Duodenal mucosa (tissue), 2 donors: ENCODE results near the gene PRKCZ.

Source experiments
- H3K27ac ChIP-seq: one replicate; pipeline ENCODE4 v1.7.0; 2013; ENCODE audit warnings: low read depth, low read length
- H3K27me3 ChIP-seq, 2 donors: one replicate each; pipeline ENCODE4 v1.7.0; 2013; ENCODE audit warnings: low read length in 2 of 2, control low read depth in 1 of 2; ENCODE audit not compliant: insufficient read depth in 2 of 2, control insufficient read depth in 1 of 2
- H3K36me3 ChIP-seq, 2 donors: one replicate each; pipeline ENCODE4 v1.7.0; 2013; ENCODE audit warnings: low read length in 2 of 2, control low read depth in 1 of 2; ENCODE audit not compliant: insufficient read depth in 2 of 2, control insufficient read depth in 1 of 2
- H3K4me1 ChIP-seq, 2 donors: one replicate each; pipeline ENCODE4 v1.7.0; 2013; ENCODE audit warnings: low read length in 2 of 2, control low read depth in 1 of 2; ENCODE audit not compliant: insufficient read depth in 2 of 2, control insufficient read depth in 1 of 2
- H3K4me3 ChIP-seq, 2 donors: one replicate each; pipeline ENCODE4 v1.7.0; 2013; ENCODE audit warnings: low read length in 2 of 2, low read depth in 1 of 2
- H3K9ac ChIP-seq, 2 donors: one replicate each; pipeline ENCODE4 v1.7.0; 2013; ENCODE audit warnings: low read length in 2 of 2, low read depth in 1 of 2
- H3K9me3 ChIP-seq, 2 donors: one replicate each; pipeline ENCODE4 v1.7.0; 2013; ENCODE audit warnings: low read length in 2 of 2, control low read depth in 1 of 2; ENCODE audit not compliant: control insufficient read depth in 1 of 2

Gene PRKCZ

DNA sequence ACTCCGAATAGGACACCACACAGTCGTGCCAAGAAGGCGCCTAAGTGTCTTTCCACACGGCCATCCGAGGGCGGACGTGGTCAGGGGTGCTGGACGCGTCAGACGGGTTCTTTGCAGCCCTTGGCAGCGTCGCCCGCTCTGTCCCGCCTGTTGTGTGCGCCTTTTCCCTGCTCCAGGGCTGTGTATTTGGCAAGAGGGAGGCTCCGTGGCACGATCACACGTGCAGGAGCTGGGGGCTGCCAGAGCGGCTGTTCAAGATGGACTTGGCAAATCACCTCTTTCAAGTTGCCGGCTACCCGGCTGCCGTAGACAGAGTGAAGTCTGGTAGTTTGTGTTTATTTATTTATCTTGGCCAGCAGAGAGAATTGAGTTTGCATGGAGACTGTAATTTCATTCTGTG is 31.9 kb downstream of the PRKCZ start:
- Histone ChIP-seq H3K27me3 (no peaks in the 10 kb centered on the region), H3K27ac (no peak overlapping the region), H3K36me3 (peaks cover 8 to 40% of the 10 kb centered on the region in 2 donors), H3K4me1 (no peaks in the 10 kb centered on the region), H3K4me3 (no peak overlapping the region), H3K9me3 (peaks cover 10 to 11% of the 10 kb centered on the region in 2 donors), H3K9ac (no peak overlapping the region)

DNA sequence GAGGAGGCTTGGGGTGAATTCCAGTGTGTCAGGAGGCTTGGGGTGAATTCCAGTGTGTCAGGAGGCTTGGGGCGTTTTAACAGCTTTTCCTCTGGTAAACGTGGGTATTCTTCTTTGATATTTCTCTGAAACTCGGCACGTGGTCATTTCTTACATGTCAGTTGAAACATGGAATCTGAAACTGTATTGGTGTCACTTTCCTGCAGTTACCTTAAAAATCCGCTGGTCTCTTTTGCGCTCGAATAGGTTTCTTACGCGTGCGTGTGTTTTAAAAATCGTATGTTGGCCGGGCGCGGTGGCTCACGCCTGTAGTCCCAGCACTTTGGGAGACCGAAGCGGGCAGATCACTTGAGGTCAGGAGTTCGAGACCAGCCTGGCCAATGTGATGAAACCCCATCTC is 33.5 kb downstream of the PRKCZ start:
- Histone ChIP-seq H3K36me3 (peaks cover 0 to 37% of the 10 kb centered on the region in 2 donors), H3K4me3 (no peak overlapping the region), H3K9ac (no peak overlapping the region), H3K4me1 (no peaks in the 10 kb centered on the region), H3K27ac (no peak overlapping the region), H3K9me3 (no peaks in the 10 kb centered on the region), H3K27me3 (no peaks in the 10 kb centered on the region)

DNA sequence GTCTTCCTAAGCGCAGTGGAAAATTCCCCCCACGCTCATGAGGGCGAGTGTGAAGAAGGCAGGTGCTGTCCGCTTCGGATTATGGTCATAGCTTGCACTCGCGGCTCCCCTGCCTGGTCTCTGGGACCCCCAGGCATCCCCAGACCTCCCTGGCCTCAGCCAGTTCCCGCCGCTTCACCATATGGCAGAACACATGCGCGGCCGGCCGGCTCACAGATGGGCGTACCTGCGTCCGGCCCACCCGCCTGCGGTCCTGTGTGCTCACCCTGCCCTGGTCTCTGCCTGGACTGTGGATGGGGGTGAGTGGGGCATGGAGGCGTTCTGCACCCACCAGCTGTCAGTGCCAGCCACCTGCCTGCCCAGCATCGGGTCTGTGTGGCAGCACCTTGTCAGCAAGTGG is 34.1 kb downstream of the PRKCZ start:
- no peaks in the 10 kb centered on the region for H3K9me3 ChIP-seq
- peaks cover 0 to 35% of the 10 kb centered on the region in 2 donors for H3K36me3 ChIP-seq
- H3K27me3 ChIP-seq, result no peaks in the 10 kb centered on the region
- H3K9ac ChIP-seq, result no peak overlapping the region
- no peaks in the 10 kb centered on the region for H3K4me1 ChIP-seq
- H3K27ac ChIP-seq, result no peak overlapping the region
- H3K4me3 ChIP-seq, result no peak overlapping the region

DNA sequence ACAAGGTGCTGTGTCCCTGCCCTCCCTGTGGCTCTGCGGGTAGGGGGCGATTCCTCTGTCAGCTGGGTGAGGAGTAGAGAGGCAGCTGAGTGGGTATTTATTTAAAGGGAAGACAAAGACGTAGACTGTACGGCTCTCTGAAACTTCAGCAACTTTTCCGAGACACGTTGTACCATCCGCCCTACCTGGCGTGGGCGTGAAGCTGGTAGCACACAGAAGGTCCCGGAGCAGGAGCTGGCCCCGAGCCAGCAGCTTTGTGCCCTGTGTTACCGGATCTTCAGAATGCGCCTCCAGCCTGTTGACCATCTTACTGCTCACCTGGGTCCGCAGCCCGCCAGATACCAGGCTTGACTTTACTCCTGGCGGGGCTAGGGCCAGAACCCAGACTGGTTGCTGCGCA is 34.9 kb downstream of the PRKCZ start:
- H3K27me3 ChIP-seq, result no peaks in the 10 kb centered on the region
- H3K9me3 ChIP-seq, result no peaks in the 10 kb centered on the region
- H3K4me1 ChIP-seq, result no peaks in the 10 kb centered on the region
- peaks cover 0 to 31% of the 10 kb centered on the region in 2 donors for H3K36me3 ChIP-seq
- no peak overlapping the region for H3K9ac ChIP-seq
- no peak overlapping the region for H3K4me3 ChIP-seq
- H3K27ac ChIP-seq, result no peak overlapping the region

DNA sequence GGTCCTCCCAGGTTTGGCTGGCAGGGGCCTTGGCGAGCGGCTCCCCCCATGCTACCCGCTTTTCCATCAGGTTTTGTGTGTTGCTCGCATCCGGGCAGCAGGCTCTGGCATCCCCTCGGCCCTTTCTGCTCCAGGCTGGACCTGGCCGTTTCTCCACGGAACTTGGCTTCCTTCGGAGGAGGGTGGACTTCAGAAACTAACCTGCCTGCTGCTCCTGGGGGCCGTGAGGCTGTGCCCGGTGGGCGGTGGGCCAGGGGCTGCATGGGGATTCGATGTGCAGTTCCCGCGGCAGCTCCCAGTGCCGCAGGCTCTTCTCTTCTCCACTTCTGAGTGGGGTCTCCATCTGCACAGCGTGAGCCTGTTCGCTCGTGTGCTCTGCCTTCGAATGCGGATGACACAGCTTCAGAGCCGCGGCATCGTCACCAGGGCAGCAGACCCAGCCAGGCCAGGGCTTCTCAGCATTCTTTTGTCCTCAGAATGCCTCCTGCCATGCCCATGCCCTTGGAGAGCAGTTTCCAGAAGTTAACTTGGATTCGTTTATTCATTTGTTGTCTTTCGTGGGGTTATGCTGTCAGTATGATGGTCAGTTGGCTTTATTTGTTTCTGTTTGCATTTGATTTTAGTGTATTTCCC is 36.4 kb downstream of the PRKCZ start:
- Histone ChIP-seq H3K27ac (no peak overlapping the region), H3K36me3 (peaks cover 0 to 26% of the 10 kb centered on the region in 2 donors), H3K4me1 (peaks cover 3% of the 10 kb centered on the region in 2 donors), H3K9me3 (no peaks in the 10 kb centered on the region), H3K4me3 (no peak overlapping the region), H3K27me3 (no peaks in the 10 kb centered on the region), H3K9ac (no peak overlapping the region)

DNA sequence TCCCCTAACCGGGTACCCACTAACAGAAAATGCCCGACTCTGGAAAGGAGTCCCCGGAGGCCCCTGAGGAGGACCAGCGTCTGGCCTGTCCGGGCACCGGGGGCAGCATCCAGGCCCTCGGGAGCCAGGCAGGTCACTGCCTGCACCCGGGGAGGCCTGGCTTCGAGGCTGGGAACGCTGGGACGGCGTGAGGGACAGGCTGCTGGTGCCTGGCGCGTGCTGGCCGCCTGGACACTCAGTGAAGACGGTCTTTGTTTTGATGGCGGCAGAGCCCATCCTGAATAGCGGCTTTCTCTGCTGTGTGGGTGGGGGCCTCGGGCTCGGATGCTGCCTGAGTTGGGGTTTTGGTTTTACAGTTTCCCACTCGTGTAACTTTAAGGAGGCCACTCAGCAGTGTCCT is 37.6 kb downstream of the PRKCZ start:
- Histone ChIP-seq H3K4me1 (peaks cover 6 to 9% of the 10 kb centered on the region in 2 donors), H3K9ac (no peak overlapping the region), H3K27me3 (no peaks in the 10 kb centered on the region), H3K4me3 (no peak overlapping the region), H3K36me3 (peaks cover 0 to 19% of the 10 kb centered on the region in 2 donors), H3K9me3 (no peaks in the 10 kb centered on the region), H3K27ac (no peak overlapping the region)

DNA sequence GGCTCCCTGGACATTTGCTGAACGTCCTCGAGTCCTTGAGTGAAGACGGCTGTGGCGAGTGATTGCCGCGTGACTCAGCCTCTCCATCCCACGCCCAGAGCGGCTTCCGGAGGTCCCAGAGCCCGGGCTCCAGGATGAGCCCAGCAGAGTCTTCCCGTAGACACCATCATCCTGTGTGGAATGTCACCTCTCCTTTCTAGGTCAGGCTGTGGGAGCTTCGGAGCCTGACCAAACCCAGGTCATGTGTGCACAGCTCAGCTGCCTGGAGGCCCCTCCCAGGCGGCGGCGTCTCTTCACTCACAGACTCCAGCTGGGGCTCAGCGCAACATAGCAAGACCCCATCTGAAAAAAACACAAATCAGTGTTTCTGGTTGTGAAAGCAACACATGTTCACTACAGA is 38.2 kb downstream of the PRKCZ start:
- H3K9me3 ChIP-seq, result no peaks in the 10 kb centered on the region
- peaks cover 8 to 13% of the 10 kb centered on the region in 2 donors for H3K4me1 ChIP-seq
- H3K27me3 ChIP-seq, result no peaks in the 10 kb centered on the region
- no peak overlapping the region for H3K4me3 ChIP-seq
- H3K36me3 ChIP-seq, result peaks cover 0 to 16% of the 10 kb centered on the region in 2 donors
- H3K27ac ChIP-seq, result no peak overlapping the region
- H3K9ac ChIP-seq, result no peak overlapping the region

DNA sequence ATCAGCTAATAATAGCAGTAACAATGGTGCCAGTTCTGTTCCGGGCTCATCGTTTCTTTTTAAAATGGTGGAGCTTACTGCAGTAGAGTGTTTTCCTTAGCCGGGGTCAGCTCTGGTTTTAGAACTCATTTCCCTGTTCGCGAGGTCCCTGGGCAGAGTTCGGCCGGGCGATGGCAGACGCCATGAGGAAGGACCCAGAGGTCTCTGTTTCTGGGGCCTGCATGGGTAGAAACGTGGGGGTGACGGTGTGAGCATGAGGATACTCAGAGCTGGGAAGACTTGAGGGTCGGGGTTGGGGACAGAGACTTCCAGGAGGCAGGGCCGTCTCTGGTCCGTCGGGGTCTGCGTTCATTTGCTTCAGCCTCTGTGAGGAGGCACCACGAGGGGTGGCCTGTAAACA is 38.8 kb downstream of the PRKCZ start:
- peaks cover 0 to 20% of the 10 kb centered on the region in 2 donors for H3K36me3 ChIP-seq
- H3K4me3 ChIP-seq, result no peak overlapping the region
- H3K27me3 ChIP-seq, result no peaks in the 10 kb centered on the region
- H3K27ac ChIP-seq, result no peak overlapping the region
- peaks cover 8 to 13% of the 10 kb centered on the region in 2 donors for H3K4me1 ChIP-seq
- H3K9ac ChIP-seq, result no peak overlapping the region
- no peaks in the 10 kb centered on the region for H3K9me3 ChIP-seq

DNA sequence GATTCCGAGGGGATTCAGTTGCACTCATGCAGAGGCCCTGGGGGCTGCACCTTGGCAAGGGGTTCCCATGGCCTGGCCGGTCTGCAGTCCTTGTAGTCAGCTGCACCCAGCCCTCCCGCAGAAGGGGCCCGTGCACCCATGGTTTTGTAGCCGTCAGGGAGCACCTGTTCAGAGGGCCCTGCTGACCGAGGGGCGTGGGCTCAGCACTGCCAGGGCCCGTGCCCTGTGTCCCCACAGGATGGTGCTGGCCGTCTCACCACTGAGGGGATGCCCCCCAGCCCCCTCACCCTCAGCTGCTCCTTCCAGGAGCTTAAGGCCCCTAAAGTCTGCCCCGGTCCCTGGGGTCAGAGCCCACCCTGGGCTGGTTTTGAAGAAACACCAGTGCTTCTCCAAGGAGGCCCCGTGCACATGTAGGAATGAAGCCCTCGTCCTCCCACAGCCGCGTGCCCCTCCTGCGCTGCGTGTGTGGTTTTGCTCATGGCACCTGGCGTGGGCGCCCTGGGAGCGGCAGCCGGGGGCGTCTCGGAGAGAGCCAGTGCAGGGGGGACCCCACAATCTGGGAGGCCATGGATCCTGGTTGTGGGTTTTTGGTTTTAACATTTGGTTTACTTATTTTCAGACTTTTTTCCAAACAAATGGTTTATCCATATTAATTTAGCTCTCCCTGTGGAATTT is 40.1 kb downstream of the PRKCZ start:
- Histone ChIP-seq H3K27ac (no peak overlapping the region), H3K4me3 (no peak overlapping the region), H3K36me3 (peaks cover 0 to 20% of the 10 kb centered on the region in 2 donors), H3K9me3 (no peaks in the 10 kb centered on the region), H3K9ac (no peak overlapping the region), H3K27me3 (no peaks in the 10 kb centered on the region), H3K4me1 (peaks cover 8 to 13% of the 10 kb centered on the region in 2 donors)

DNA sequence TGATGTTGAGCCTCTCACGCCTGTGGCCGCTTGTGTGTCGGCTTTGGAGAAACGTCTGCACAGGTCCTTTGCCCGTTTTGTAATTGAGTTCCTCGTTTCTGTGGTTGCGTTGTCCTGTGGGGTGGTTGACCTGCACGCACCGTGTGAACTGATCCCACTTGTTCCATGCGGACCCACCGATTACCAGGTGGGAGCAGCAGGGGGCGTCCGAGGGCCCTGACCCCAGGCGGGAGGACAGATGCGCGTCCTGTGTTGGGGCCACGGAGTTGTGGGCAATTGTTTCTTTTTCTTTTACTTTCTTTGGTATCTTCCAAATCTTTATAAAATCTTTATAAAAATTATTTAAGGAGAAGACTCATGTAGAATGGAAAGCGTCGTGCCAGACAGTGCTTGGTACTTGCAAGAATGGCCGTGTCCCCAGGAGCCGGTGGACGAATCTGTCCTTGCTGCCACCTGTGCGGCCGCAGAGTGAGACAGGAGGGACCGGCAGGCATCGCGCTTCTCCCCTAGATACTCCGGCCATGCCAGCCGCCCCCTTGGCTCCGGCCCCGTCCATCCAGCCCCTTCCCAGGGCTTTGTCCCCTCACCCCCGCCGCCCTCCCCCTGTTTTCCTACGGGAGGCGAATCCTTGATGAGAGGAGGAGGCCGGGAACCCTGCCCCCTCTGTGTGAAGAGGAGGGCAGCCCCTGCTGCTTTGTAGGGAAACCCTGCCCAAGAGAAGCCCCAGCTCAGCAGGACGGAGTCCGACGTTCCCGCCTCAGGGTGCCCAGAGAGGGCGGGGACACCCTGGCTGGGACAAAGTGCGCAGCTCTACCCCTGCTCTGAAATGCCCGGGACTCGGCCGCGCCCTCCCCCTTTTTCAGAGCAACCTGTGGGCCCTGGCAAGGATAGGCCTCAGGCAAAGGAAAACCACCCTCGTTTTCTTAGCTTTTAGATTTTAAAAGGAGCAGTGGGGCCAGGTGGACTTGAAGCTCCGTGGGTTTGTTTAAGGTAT is 41.7 kb downstream of the PRKCZ start:
- peaks cover 8 to 13% of the 10 kb centered on the region in 2 donors for H3K4me1 ChIP-seq
- H3K9ac ChIP-seq, result peak overlapping the region; percentile 47 to 54
- H3K27ac ChIP-seq, result peak overlapping the region; percentile 56
- H3K4me3 ChIP-seq, result no peak overlapping the region
- H3K36me3 ChIP-seq, result peaks cover 1 to 14% of the 10 kb centered on the region in 2 donors
- no peaks in the 10 kb centered on the region for H3K27me3 ChIP-seq
- H3K9me3 ChIP-seq, result peaks cover 0 to 2% of the 10 kb centered on the region in 2 donors
